ENCODE data around the gene DPM2.

DPM2 gene

DNA sequence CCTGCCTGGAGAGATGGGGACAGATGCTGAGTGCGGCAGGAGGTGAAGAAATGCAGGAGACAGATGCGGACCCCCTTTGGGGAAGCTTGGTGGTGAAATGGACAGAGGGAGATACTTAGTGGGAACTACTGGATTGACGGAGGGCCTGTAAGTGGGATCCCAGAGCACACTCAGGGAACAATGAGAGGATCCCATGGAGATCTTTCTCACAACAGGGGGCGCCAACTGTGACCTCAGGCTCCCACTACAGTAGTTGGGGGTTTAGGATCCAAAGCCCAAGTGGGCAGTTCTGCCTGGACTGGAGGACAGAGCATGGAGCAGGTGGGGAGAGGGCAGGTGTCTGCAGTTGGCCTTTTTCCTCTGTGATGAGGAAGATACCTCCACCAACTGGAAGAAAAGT lies 3.4 kb downstream of the DPM2 start:
- DNase-seq, result no peak

DNA sequence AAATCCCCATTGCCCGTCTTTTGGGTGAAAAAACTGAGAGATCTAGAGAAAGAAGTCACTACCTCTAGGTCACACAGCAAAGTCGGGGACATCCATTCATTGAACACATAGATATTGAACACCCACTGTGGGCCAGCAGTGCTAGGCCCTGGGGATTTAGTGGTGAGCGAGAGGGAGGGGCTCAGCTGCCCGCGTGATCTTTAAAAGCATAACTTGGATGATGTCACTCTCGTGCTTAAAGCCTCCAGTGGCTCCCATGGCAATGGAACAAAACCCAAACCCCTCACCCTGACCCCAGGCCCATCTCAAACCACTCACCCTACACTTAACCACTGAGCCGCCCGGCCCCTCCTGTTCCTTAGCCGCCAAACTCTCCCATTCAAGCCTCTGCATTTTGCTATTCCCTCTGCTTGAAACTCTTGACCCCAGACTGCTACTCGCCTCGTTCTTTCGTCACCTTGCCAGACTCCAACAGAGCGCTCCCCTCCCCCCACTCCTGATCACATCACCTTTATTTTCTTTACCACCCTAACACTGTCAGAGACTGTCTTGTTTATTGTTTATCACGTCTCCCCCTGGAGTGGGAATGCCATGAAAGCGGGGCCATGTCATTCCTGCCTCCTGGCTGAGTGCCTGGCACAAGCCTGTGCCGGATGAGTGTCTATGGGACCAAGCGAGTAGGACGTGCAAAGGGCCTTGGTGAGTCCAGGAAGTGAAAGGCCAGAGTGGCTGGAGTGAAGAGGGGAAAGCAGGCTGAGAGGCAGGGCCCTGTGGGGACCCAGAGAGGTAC lies 6.4 kb downstream of the DPM2 start:
- DNase-seq, result peak; percentile 67

DNA sequence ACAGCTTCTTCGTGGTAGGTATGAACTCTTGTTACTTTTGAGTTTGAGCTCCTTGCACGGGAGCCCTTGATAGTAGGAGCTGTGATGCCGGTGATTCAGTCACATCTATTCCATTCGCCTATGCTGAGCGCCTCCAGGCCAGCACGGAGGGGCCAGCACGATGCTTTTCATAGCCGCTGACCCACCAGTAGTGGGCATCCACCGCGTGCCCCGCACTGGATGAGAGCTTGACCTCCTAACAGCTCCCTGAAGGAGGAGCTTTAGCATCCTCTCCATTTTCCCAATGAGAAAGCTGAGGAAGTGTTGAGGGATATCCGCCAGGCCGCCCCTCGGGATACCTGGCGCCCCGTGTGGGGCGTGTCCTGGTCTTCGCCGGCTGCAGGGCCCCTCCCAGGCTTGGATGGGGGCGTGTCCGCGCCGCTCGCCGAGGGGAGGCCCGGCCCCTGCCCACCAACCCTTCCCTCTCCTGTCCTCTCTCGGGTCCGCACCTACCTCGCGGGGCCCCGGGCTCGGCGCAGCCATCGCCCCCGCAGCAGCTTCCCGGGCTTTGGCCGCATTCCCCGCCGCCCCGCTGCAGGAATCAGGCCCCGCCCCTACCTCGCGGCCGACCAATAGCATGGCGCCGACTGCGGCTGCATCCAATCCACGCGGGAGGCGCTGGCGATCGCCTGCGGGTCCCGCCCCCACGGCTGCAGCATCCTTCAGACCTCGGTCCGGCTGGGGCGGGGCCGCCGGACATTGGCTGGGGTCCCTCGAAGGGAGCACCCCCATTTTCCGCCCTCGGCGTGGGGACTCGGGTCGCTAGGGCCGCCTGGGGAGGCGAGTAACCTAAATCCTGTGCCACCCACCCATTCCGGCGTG lies 7.2 kb downstream of the DPM2 start, which contains the start of gene PIP5KL1:
Gene PIP5KL1 (minus strand): TSS at position 547 of the 861 bp plus-strand sequence. CDS start 25 bp downstream, at position 522.
- DNase-seq, result peak; percentile 83

DNA sequence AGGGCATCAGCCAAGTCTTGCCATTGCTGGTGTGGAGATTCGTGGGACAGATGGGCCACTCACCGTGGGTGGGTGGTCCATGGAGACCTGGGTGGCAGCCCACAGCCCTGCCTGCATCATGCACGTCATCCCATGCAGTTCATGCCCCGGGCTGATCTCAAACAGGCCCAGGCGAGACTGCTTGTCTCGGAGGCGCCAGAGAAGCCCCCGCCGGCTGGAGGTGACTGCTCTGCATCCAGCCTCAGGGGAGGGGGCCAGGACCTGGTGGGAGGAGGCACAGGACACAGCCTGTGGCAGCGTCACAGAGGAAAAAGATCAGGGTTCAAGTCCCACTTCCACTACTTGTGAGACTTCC lies 8.1 kb downstream of the DPM2 start:
- DNase-seq, result no peak

DNA sequence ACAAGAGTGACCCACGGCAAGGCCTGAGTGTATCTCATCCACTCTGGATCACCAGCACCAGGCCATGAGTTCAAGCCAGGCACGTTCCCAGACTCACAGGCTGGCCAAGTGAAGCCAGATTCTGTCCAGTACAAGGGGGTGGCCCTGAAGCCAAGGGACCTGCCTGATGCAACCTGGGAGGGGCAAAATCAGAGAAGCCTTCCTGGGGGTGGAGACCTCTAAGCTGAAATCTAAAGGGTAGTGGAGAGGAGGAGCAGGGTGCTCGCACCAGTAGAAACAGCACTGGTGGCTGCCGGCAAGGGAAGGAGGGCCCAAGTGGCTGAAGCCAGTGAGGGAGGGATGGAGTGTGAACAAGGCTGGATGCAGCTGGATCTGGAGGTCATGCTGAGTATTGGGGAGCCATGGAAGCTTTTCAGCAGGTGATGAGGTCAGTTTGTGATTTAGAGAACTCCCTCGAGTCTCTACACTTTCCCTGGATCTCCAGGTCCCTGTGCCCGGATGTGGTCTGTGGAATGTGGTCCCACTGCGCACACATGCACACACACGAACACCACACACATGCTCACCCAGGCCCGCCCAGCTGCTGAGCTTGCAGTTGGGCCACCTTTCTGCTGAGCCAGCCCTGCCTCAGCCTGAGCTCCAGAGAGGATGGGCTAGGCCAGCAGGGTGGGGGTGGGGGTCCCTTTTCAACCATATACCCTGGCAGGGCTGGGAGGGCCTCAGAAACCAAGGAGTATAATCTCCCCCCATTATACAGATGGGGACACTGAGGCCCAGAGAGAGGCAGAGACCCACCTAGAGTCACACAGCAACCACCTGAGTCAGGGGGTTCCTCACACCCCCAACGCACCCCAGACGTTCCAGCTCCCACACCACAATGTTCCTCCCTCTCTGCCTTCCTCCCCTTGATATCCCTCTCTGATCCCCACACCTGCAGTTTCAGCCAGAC lies 8.7 kb downstream of the DPM2 start:
- DNase-seq, result no peak

DNA sequence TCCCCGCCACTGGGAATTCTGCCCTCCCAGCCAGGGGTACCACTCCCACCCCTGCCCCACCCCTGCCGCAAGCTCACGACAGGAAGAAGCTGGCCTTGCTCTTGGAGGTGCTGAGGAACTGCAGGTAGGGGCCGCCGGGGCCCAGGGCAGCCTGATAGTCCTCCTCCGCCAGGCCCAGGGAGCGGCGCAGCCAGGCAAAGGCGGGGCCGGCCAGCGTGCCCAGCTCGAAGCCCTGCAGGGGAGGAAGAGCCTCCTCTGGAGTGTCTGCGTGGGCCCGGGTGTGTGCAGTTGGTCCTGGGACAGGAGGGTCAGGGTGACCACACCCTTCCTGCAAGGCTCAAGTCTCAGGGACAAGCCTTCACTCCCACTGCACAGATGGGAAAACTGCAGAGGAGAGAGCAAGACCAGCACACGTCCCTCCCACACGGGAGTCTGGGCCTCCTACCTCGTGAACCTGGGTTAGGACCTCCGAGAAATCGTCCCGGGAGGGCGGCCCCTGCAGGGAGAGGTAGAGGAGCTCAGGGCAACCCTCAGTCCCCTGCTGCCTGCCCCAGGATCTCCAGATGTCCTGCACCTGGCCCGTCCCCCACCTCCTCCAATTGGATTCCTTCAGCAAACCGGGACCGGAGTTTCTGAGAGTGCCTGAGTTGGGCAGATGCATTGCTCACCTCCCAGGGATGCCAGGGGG lies 9.5 kb downstream of the DPM2 start:
- no peak for DNase-seq

DNA sequence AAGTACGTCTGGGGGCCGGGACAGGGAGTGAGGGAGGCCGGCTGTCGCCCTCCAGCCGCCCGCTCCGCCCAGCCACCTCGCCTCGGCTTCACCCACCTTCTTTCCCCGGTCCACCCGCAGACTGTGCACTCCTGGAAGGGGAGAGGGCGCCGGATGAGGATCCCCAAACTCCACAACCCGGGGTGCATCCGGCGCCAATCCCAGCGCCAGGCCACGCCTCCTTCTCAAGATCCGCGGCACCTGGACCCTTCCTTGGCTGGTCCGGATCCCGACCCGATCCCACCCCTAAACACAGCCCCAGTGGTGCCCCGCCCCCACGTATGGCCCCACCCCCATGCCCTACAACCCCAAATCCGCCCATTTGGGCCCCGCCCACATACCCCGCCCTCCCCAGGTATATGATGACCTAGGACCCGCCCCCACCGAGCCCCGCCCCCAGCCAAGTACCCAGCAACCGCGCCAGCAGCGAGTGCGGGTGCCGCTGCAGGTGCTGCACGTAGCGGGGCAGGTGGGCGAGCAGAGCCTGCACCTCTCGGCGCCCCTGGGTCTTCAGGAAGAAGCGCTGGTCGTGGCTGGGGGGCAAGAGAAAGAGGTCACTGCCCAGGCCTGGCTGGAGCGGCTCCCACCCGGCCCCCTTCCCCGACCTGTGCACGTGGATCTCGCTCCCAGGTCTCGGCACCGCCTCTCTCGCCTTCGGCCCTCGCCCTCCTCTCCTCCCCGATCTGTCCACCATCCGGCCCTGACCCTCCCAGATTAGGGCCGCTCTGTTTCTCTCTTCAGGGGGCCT lies 10.3 kb downstream of the DPM2 start:
- no peak for DNase-seq

DNA sequence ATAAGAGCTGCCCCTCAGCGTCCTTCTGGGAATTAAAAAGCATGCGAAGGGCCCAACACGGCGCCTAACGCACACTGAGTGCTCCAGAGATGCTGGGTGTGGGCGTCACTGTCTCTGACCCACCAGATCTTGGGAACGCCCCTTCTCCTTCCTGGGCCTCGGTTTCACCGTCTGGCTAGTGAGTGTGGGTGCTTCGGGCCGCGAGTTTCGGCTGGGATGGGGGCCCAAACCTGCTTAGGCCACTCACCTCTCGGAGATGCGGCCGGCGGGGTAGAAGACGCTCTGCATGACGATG lies 10.8 kb downstream of the DPM2 start:
- no peak for DNase-seq

DNA sequence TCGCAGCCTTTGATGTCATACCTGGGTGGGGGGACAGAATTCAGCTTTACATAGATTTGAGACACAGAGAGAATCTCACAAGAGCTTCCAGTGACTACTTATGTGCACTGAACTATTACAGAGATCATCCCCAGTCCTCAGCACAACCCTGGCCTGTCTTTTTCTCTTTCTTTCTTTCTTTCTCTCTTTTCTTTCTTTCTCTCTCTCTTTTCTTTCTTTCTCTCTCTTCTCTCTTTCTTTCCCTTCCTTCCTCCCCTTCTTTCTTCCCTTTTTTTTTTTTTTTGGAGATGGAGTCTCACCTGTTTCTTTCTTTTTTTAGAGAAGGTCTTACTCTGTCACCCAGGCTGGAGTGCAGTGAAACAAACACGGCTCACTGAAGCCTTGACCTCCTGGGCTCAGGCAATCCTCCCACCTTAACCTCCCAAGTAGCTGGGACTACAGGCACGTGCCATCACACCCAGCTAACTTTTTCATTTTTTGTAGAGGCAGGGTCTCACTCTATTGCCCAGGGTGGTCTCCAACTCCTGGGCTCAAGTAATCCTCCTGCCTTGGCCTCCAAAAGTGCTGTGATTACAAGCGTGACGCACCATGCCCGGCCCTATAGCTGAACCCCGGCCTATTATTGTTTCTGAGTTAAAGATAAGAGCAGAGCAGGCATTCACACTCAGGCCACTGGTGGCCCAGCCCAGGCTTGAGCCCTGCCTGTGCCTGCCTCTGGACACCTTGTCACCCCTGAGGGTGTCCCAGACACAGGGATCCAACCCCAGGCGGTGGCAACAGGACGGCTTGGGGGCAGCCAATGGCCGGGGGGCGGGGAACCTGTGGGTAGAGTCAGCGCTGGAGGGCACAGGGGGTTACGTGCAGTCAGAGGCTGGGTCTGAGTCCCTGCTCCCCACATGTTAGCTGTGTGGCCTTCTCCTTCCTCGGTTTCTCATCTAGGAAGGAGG lies 11.4 kb downstream of the DPM2 start:
- DNase-seq, result no peak

DNA sequence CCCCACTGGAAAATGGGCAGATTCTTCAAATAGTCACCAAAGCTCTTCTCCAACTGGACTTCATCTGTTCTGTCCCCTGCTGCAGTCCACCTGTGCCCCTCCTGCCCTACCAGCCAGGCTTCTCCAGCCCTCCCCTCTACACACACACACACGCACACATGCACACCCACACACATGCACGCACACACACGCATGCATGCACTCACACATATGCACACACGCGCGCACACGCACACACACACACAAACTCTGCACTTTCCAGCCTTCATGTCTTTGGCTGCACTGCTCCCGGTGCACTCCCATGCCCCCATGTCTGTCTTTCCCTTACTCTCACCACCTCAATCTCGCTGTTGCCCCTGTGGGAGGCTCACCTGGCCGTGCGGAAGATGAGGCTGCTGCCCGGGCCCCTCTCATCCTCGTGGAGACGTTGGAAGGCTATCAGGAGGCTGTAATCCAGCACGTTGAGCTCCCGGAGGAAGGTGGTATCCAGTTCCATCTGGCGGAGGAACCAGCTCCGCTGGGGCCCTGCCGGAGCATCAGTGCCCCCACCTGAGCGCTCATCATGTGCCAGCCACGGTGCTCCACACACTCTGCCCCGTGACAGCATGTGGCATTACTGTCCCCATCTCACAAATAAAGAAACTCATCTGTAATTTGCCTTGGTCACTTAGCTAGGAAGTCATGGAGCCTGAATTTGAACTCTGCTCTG lies 12.8 kb downstream of the DPM2 start:
- DNase-seq, result no peak

DNA sequence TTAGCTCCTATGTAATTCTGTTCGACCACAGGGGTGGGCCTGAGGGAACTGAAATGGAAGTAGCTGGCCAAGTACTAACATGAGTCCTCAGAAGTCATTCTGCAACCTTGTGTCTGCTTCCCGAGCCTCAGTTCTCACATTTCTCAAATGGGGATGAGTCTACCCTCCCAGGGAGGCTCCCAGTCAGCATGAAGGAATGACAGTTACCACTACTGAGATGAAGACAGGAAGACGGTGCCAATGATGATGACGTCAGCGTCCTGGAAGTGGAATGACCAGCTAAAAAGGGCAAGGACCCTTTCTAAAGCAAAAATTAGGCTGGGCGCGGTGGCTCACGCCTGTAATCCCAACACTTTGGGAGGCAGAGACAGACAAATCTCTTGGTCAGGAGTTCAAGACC lies 13.9 kb downstream of the DPM2 start:
- peak; percentile 95 for DNase-seq

DNA sequence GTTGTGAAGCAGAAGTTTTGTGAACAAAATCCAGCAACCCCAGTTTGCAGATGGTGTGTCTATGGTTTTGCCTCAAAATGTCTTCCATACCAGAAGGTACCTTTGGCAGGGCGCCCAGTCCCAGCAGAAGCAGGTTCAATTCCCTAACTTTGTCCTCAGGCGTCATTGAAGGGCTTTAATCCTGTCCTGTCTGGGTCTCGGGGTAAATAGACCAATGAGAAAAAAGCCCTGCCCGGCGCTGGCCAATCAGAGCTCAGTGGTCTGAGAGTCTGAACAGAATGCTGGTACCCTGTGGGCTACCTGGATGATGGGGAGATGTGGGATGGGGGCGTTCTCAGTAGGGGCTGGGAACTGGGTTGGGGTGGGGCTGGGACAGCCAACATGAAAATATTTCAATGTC lies 14.6 kb downstream of the DPM2 start:
- DNase-seq, result no peak

DNA sequence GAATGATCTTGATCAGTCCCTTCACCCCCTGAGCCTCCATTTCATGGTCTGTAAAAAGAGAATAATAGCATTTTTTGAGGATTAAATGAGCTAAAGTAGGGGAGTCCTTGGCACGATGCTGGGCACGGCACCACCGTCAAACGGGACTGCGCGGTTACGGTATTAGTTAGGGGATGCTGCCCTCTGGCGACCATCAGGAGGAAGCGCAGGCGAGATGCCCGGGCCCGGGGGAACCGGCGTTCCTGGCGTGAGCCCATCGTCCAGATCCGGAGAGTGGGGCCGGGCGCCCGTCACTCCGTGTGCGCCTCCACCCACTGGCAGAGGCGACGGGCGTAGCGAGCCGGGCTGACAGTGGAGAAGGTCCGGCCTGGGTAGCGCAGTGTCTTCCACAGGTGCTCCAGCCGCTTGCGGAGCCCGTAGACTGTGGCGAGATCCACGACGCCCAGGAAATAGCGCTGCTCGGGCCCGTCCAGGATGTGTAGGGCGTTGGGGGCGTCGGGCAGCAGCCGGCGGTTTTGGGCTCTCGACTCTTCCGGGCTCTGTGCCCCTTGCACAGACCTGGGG lies 16.0 kb downstream of the DPM2 start:
- peak; percentile 54 for DNase-seq

DNA sequence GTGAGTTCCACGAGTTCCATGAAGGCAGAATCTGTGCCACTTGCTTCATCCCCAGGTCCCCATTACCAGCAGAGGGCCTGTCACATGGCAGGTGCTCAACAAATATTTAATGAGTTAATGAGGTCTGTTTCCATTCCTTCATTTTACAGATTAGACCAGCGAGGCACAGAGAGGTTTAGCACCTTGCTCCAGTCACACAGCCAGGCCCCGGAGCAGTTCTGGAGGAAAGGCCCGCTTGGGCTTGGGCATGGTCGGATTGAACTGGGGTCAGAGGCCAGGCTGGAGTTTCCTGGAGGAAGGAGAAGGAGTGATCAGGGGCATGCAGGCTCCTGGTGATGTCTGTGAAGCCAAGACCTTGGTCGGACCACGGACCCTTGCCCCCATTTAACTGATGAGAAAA lies 16.9 kb downstream of the DPM2 start:
- no peak for DNase-seq

DNA sequence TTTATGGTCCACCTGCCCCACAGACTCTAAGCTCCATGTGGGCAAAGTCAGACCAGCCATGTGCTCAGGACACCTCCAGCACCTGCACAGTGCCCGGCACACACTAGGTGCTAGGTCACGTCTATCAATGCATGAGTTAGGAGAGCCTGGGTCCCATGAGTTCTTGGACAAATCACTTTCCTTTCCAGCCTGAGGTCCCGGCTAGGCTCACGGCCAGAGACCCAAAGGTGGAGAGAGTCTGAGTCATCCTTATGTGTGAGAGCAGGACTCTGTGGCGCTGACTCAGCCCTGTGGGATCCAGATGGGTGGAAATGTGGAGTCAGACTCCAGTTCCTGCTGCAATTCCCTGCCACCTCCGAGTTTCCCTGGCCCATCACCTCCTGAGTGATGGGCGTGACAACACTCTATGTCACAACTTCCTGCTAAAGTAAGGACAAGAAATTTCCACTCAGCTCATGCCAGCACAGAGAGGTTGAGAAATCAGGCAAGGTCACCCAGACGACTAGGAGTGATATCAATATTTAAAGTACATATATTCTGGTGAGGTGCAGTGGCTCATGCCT lies 18.3 kb downstream of the DPM2 start:
- peak; percentile 99 for DNase-seq

DNA sequence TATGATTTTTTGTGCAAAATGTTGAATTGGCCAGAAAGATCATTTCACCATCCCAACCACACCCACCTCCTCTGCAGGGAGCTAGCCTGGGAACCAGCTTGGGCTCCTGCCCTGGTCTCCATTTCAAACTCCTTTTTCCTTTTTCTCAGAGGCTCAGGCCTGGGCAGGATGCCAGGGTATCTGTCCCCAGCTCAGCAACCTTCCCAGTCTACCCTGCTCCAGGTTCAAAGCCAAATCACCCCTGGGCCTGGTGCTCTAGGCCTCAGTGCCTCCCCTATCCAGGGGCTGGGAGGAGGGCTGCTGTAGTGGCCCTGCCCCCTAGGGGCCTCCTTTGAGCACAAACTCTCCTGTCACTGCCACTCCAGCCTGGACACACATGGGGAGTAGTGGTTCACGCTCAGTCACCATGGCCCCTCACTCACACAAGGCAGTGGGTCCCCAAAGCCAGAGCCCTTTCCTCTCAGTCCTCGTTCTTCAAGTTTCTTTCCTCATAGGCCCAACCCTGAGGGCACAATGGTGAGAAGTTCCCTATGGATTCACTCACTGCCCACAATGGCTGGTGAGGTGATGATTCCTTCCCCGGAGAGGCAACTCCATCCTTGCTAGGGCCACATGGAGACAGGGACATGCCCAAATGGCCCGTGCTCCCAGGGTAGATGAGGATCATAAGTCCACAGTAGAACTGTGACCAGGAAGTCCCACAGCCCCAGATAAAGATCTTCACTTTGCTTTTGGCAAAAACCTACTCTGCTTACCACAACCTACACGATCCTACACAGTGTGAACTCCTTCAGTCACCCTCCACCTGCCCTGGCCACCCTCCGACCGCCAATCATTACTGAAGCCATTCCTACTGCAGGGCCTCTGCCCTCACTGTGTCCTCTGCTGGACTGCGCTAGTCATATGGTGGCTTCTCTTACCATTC lies 19.2 kb downstream of the DPM2 start:
- peak; percentile 42 for DNase-seq

DNA sequence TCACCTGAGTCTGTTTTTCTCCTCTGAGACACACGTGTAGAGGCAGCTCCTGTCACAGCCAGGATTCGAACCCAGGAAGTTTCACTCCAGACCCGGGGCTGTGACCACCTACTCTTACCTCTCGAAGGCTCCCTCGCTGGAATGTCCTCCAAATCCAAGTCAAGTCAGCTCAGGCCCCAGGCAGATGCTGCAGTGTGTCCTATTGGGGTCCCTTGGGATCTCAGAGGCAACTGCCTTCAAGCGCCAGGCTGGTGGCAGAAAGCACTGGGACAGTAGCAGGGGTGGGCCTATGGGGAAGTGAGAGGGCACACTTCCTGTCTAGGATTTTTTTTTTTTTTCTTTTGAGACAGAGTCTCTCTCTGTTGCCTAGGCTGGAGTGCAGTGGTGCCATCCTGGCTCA lies 20.1 kb downstream of the DPM2 start:
- no peak for DNase-seq
